Neural progenitor cell (in vitro differentiated cells): ENCODE results near the gene PANK2.

Experiments
- EZH2 ChIP-seq: fragments of 200-600 bp; sonication (generic); IDR thresholded peaks from 2 replicates; pipeline ENCODE4 v1.6.1; 2017; ENCODE audit warnings: antibody characterized with exemption, mild to moderate bottlenecking, moderate library complexity
- EZH2phosphoT487 ChIP-seq: fragments of 200-600 bp; sonication (generic); IDR thresholded peaks from 2 replicates; pipeline ENCODE4 v1.6.1; 2017; ENCODE audit warnings: antibody characterized with exemption
- TF ChIP-seq, protein P1 (sequence below): fragments of 200-600 bp; sonication (generic); IDR thresholded peaks from 2 replicates; pipeline ENCODE4 v1.5.1; 2017; ENCODE audit warnings: antibody characterized with exemption, mild to moderate bottlenecking

DNA sequence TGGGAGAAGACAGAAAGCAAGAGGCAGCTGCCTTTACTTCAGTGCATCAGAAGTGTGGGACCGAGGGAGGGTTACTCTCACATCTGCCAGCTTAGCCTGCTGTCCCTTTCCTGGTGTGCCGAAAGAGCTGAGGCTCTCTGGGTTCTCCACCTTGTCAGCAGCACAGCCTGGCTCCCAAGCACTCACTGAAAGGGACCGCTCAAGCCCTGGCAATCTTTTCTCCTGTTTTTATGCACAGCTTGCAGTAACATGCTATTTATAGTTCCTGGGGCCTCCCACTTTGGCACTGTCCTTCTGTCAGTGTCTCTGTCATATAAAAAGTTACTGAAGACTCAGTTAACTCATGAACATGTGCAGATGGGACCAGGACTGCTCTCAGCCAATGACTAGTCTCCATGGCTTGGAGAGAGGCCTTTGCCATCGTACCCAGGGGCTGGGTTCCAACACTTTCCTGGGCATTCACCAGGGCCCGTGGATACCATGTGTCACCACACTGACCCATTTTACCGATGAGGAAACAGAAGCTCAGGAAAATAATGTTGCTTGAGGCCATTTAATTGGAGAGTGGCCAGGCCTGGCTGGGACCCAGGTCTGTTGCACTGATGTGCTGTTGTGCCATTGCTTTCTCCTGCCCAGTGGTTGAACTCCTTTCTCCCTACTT lies 46.2 kb downstream of the PANK2 start:
- TF ChIP-seq, protein P1, sequence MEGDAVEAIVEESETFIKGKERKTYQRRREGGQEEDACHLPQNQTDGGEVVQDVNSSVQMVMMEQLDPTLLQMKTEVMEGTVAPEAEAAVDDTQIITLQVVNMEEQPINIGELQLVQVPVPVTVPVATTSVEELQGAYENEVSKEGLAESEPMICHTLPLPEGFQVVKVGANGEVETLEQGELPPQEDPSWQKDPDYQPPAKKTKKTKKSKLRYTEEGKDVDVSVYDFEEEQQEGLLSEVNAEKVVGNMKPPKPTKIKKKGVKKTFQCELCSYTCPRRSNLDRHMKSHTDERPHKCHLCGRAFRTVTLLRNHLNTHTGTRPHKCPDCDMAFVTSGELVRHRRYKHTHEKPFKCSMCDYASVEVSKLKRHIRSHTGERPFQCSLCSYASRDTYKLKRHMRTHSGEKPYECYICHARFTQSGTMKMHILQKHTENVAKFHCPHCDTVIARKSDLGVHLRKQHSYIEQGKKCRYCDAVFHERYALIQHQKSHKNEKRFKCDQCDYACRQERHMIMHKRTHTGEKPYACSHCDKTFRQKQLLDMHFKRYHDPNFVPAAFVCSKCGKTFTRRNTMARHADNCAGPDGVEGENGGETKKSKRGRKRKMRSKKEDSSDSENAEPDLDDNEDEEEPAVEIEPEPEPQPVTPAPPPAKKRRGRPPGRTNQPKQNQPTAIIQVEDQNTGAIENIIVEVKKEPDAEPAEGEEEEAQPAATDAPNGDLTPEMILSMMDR = no peak
- TF ChIP-seq EZH2 = no peak
- no peak for TF ChIP-seq EZH2phosphoT487
